ENCODE data around the gene PROSER2. TPM values are rescaled to one million over a fixed set of nuclear protein-coding genes. Genes with fewer than 3 reads are reported as not detected.

The PROSER2 gene
- total and polyA plus RNA-seq, 2 donors (not counting 3 experiments of a cell fraction or from before 2014, with no cell fraction given) = 5.9 to 22.6 TPM

DNA sequence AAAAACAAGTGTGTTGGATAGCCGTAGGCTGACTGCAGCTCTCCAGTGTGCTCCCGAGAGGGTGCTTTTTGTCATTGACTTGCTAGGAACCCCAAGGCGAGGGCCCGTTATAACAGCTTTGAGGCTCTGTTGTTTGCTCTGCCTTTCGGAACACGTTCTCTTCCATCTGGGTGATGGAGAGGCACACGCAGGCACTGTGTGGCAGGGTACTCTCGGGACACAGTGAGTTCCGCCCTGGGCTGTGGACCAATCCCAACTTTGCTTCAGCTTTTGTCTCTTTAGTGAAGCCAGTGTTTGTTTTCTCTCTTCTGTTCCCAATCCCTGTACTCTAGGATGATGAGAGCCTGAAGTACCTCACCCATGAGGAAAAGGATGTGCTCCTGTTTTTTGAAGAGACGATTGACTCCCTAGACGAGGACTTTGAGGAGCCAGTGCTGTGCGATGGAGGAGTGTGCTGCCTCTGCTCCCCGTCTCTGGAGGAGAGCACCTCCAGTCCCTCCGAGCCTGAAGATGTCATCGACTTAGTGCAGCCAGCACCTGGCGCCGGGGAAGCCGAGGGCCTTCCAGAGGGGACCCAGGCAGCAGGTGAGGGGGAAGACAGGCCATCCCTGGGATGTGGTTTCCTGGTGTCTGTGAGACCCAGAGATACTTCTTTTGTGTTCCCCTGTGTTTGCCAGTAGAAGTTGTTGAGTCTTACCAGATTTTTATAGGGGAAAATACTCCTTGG is 43.2 kb downstream of the PROSER2 start:
- H4K20me1 ChIP-seq (replicated peaks; ENCODE audit: control insufficient read depth, extremely low read depth, insufficient read depth, low read length) = no peaks in the 10 kb centered on the region
- H3K9ac ChIP-seq (replicated peaks; ENCODE audit: extremely low read depth, insufficient read depth, low read length) = no peak overlapping the region
- H3K27me3 ChIP-seq (ENCODE audit: control insufficient read depth in 2 of 2, insufficient read depth in 2 of 2, low read length in 2 of 2) = no peaks in the 10 kb centered on the region
- no peak for DNase-seq (ENCODE audit: low read depth, low spot score)
- no peak for FAIRE-seq
- ChIA-PET POLR2A (no interaction called here), CTCF (interaction anchor here (0.6 kb wide), 1 partner anchor 83 kb away, joined by 3 read pairs; no protein-coding TSS in a partner anchor)
- no peaks in the 10 kb centered on the region for H3K9me3 ChIP-seq (replicated peaks; ENCODE audit: control insufficient read depth, insufficient read depth, low read length)
- dilution Hi-C loops (cut with MboI; ENCODE audit: extremely low pct_ligation_motif_present, low sequenced_read_pairs) (no loop called here), intact Hi-C loops (cut with micrococcal nuclease) (no loop called here)
- peaks cover 0 to 3% of the 10 kb centered on the region in 2 experiments for H3K36me3 ChIP-seq (ENCODE audit: control insufficient read depth in 2 of 2, extremely low read depth in 1 of 2, insufficient read depth in 2 of 2, low read length in 2 of 2)
- H2AFZ ChIP-seq (ENCODE audit: low read depth, low read length) = no peak overlapping the region
- H3K9me1 ChIP-seq (replicated peaks; ENCODE audit: control insufficient read depth, extremely low read depth, insufficient read depth, low read length) = no peaks in the 10 kb centered on the region
- H3K4me2 ChIP-seq (ENCODE audit: insufficient read depth, low read length) = no peak overlapping the region
- TF ChIP-seq, protein P1, sequence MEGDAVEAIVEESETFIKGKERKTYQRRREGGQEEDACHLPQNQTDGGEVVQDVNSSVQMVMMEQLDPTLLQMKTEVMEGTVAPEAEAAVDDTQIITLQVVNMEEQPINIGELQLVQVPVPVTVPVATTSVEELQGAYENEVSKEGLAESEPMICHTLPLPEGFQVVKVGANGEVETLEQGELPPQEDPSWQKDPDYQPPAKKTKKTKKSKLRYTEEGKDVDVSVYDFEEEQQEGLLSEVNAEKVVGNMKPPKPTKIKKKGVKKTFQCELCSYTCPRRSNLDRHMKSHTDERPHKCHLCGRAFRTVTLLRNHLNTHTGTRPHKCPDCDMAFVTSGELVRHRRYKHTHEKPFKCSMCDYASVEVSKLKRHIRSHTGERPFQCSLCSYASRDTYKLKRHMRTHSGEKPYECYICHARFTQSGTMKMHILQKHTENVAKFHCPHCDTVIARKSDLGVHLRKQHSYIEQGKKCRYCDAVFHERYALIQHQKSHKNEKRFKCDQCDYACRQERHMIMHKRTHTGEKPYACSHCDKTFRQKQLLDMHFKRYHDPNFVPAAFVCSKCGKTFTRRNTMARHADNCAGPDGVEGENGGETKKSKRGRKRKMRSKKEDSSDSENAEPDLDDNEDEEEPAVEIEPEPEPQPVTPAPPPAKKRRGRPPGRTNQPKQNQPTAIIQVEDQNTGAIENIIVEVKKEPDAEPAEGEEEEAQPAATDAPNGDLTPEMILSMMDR (IDR thresholded peaks at IDR 0.05; ENCODE audit: extremely low read depth in 1 of 2, insufficient read depth in 1 of 2, low read depth in 1 of 2, low read length in 2 of 2) = no peak
- no peak for TF ChIP-seq GATA2 (IDR thresholded peaks at IDR 0.05; ENCODE audit: insufficient read depth, insufficient read length, low read depth, low read length)
- TF ChIP-seq POLR2A (IDR thresholded peaks at IDR 0.05; ENCODE audit: low read depth, low read length) = no peak
- TF ChIP-seq, protein P2, sequence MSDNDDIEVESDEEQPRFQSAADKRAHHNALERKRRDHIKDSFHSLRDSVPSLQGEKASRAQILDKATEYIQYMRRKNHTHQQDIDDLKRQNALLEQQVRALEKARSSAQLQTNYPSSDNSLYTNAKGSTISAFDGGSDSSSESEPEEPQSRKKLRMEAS (IDR thresholded peaks at IDR 0.05; ENCODE audit: insufficient read depth, insufficient read length) = no peak
- TF ChIP-seq EZH2 (IDR thresholded peaks at IDR 0.05; ENCODE audit: borderline replicate concordance, low read depth, low read length, severe bottlenecking) = no peak
- TF ChIP-seq POLR2AphosphoS5 (IDR thresholded peaks at IDR 0.05; ENCODE audit: insufficient read depth, low read depth, low read length) = no peak
- no peak for TF ChIP-seq JUN (IDR thresholded peaks at IDR 0.05; ENCODE audit: borderline replicate concordance, insufficient read depth, insufficient read length, low read depth)
- TF ChIP-seq MYC (IDR thresholded peaks at IDR 0.05; ENCODE audit: low read depth, low read length) = no peak
- TF ChIP-seq FOS (IDR thresholded peaks at IDR 0.05; ENCODE audit: borderline replicate concordance, insufficient read depth, low read length) = no peak
- H3K27ac ChIP-seq (ENCODE audit: insufficient read depth, low read depth, low read length) = no peak overlapping the region
- no peak overlapping the region for H3K4me3 ChIP-seq (replicated peaks in 1 of 3; ENCODE audit: insufficient read depth in 1 of 3, low read depth in 1 of 3, low read length in 3 of 3)
- H3K79me2 ChIP-seq (ENCODE audit: control insufficient read depth, insufficient read depth, low read length) = no peaks in the 10 kb centered on the region
- no TSS peak for BruUV-seq (replicated peaks)
- H3K4me1 ChIP-seq (ENCODE audit: control insufficient read depth, extremely low read depth, insufficient read depth, low read length) = peaks cover 9% of the 10 kb centered on the region
